HCT116 (cell line): ENCODE measurements around the gene GNAI2.

Experiments
- FOSL1 ChIP-seq: IDR thresholded peaks from 2 replicates; pipeline ENCODE4 v1.6.1; 2012; ENCODE audit warnings: low read depth
- POLR2AphosphoS5 ChIP-seq: IDR thresholded peaks from 2 replicates; pipeline ENCODE4 v1.6.1; 2011; ENCODE audit warnings: mild to moderate bottlenecking, low read depth, low read length, moderate library complexity
- RAD21 ChIP-seq: IDR thresholded peaks from 2 replicates; pipeline ENCODE4 v1.6.1; 2012; ENCODE audit warnings: low read depth, mild to moderate bottlenecking
- SP1 ChIP-seq: IDR thresholded peaks from 2 replicates; pipeline ENCODE4 v1.6.1; 2012; ENCODE audit warnings: low read depth
- YY1 ChIP-seq: IDR thresholded peaks from 2 replicates; pipeline ENCODE4 v1.6.1; 2011; ENCODE audit warnings: low read length, low read depth, moderate library complexity, mild to moderate bottlenecking; ENCODE audit not compliant: insufficient replicate concordance; ENCODE audit errors: extremely low read depth
- ZFX ChIP-seq: fragments of 450-650 bp; IDR thresholded peaks from 2 replicates; pipeline ENCODE4 v1.6.1; 2017
- ZNF274 ChIP-seq: fragments of 200-500 bp; sonication (Bioruptor generic); IDR thresholded peaks from 2 replicates; pipeline ENCODE4 v1.6.1; 2014; ENCODE audit warnings: mild to moderate bottlenecking, low read depth, low read length, inconsistent platforms
- TF ChIP-seq, protein P1 (sequence below): IDR thresholded peaks from 2 replicates; pipeline ENCODE4 v1.6.1; 2012

DNA sequence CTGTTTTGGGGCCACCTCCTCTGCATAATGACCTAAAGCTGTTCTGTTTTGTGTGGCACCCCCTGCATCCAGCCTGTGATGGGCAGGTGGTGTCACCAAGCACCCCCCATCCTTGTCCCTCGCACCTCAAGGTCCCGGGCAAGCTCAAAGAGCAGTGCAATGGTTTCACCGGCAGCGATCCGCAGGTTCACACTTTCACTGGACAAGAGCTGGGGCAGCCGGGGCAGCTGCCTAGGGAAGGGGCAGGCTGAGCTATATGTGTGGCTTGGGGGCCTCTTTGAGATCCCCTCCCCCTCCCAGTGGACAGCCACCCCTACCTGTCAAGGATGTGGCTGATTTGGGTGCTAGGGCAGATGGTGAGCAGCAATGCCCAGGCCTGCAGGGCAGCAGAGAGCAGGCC is 53.1 kb downstream of the GNAI2 start:
- TF ChIP-seq RAD21 (no peak), POLR2AphosphoS5 (no peak), YY1 (no peak), FOSL1 (no peak), SP1 (no peak), ZFX (no peak), ZNF274 (no peak)
- TF ChIP-seq, protein P1, sequence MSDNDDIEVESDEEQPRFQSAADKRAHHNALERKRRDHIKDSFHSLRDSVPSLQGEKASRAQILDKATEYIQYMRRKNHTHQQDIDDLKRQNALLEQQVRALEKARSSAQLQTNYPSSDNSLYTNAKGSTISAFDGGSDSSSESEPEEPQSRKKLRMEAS = no peak
